Measurements from ENCODE around the gene NPW. TPM values are rescaled to one million over a fixed set of nuclear protein-coding genes. Genes with fewer than 3 reads are reported as not detected.

The NPW gene
- total and polyA plus RNA-seq, 8 donors = 0.43 to 2.7 (median 0.82) TPM

DNA sequence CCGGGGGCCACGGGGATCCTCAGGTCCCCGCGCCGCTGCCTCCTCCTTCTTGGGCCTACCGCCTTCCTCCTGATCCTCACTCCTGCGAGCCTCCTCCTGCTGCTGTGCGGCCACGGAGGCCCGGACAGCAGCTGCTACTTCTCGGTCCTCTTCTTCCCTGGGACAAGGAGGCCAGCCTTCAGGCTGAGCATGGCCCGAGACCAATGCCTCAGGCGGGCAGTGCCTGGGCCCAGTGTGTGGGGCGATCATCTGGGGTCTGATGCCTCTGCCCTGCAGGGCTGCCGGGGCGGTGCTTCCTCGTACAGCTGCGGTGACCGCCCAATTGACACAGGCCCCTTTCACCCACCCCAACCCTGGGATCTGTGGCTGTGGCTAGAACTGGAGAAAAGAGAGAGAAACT is 18.6 kb upstream of the NPW start:
- TF ChIP-seq, protein P1, sequence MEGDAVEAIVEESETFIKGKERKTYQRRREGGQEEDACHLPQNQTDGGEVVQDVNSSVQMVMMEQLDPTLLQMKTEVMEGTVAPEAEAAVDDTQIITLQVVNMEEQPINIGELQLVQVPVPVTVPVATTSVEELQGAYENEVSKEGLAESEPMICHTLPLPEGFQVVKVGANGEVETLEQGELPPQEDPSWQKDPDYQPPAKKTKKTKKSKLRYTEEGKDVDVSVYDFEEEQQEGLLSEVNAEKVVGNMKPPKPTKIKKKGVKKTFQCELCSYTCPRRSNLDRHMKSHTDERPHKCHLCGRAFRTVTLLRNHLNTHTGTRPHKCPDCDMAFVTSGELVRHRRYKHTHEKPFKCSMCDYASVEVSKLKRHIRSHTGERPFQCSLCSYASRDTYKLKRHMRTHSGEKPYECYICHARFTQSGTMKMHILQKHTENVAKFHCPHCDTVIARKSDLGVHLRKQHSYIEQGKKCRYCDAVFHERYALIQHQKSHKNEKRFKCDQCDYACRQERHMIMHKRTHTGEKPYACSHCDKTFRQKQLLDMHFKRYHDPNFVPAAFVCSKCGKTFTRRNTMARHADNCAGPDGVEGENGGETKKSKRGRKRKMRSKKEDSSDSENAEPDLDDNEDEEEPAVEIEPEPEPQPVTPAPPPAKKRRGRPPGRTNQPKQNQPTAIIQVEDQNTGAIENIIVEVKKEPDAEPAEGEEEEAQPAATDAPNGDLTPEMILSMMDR (IDR thresholded peaks at IDR 0.05) = no peak
- FAIRE-seq = no peak
- peak in 2 of 6 donors; percentile 27 to 69 for DNase-seq
- no peaks in the 10 kb centered on the region for H3K27me3 ChIP-seq
- no peak overlapping the region for H3K27ac ChIP-seq
- H3K4me3 ChIP-seq = no peak overlapping the region
- WGBS, 2 donors = 95 to 96% methylated on average over 18 to 19 of the region's 19 CpGs
- intact Hi-C loops (cut with DNase I) = no loop called here
- ATAC-seq = no peak
- peaks cover 9 to 23% (median 20%) of the 10 kb centered on the region in 3 donors for H3K4me1 ChIP-seq
- peaks cover 19 to 64% (median 39%) of the 10 kb centered on the region in 3 donors for H3K36me3 ChIP-seq
- H3K9me3 ChIP-seq = no peaks in the 10 kb centered on the region

DNA sequence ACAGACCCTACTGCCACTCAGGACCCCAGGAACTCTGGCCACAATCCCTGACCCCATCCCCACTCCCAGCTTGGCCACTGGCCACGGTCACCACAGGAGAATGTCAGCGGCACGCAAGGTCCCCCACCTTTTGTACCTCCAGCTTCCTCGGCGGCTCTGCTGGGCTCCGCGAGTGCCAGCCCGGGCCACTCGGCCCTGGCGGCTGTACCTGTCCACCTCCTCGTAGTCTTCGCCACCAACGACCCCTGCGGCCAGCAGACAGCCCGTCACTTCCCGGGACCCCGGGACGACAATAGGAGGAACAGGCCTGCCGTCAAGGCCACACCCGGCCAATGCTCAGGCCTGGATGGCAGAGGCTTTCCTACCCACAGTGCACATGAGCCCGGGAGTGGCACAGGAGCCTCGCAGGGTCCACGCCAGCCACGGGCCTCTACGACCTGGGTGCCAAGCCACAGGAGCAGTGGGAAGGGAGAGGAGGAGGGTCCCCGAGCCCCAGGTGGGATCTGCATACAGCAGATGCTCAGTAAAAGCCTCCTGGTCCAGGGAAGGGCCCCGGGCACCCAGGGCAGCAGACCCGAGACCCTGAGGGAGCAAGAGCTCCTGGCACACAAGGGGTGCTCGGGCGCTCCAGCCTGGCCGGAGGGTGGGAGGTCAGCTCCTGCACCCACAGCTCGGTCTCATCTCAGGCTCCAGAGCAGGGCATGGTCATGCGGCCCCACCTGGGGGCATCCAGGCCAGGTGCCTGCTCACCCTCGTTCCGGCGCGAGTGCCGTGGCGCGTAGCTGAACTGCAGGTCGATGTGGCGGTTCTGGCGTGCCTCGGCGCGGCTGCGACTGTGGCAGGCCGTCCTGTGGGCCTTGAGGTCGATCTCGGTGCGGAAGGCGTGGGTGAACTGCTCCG is 17.9 kb upstream of the NPW start:
- WGBS, 2 donors = 92 to 94% methylated on average over 47 to 53 of the region's 53 CpGs
- H3K4me3 ChIP-seq = no peak overlapping the region
- DNase-seq = peak in 5 of 6 donors; percentile 8 to 80 (median 51)
- TF ChIP-seq, protein P1 (IDR thresholded peaks at IDR 0.05) = no peak
- FAIRE-seq = no peak
- intact Hi-C loops (cut with DNase I) = no loop called here
- no peaks in the 10 kb centered on the region for H3K9me3 ChIP-seq
- H3K36me3 ChIP-seq = peaks cover 19 to 64% (median 39%) of the 10 kb centered on the region in 3 donors
- no peak for ATAC-seq
- peaks cover 9 to 25% (median 24%) of the 10 kb centered on the region in 3 donors for H3K4me1 ChIP-seq
- no peak overlapping the region for H3K27ac ChIP-seq
- H3K27me3 ChIP-seq = no peaks in the 10 kb centered on the region

- H3K4me3 ChIP-seq = no peak overlapping the region
- WGBS, 2 donors = 90 to 91% methylated on average over 47 of the region's 47 CpGs
- DNase-seq (peak in 5 of 6 donors; percentile 16 to 79 (median 57)), ATAC-seq (no peak), FAIRE-seq (no peak)
- peaks cover 19 to 57% (median 39%) of the 10 kb centered on the region in 3 donors for H3K36me3 ChIP-seq
- peaks cover 14 to 33% (median 33%) of the 10 kb centered on the region in 3 donors for H3K4me1 ChIP-seq
- H3K27me3 ChIP-seq = no peaks in the 10 kb centered on the region
- TF ChIP-seq, protein P1 (IDR thresholded peaks at IDR 0.05) = no peak
- no peaks in the 10 kb centered on the region for H3K9me3 ChIP-seq
- intact Hi-C loops (cut with DNase I) = no loop called here
- no peak overlapping the region for H3K27ac ChIP-seq
Measured at GRCh38 chr16:2002406-2003230, 17.0 kb upstream of the NPW start.

DNA sequence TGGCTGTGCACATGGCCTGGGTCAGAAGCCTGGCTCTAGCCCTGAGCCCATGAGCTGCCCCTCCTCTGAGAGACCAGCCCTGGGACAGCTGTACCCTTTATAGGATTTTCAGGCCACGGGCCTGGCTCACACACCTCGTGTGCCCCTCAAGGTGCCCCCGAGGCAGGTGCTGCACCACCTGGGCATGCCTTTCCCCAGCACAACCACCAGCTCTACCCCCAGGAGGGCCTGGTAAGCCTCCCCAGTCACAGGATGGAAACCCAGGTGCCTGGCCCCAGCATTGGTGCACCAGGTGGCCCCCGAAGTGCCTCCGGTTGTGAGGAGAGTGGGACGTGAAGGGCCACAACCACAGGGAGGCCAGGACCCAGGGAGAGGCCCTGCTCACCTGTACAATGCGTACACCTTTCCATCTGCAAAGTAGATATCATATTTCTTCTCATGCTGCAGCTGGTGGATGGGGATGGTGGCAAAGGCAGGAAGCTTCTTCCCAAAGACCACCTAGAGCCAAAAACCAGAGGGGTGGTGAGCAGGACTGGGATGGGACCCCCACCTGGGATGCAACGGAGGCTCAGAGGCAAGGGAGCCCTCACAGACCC is 16.3 kb upstream of the NPW start:
- TF ChIP-seq, protein P1 (IDR thresholded peaks at IDR 0.05) = no peak
- Histone ChIP-seq H3K9me3 (no peaks in the 10 kb centered on the region), H3K27ac (no peak overlapping the region), H3K4me3 (no peak overlapping the region), H3K4me1 (peaks cover 18 to 40% (median 33%) of the 10 kb centered on the region in 3 donors), H3K36me3 (peaks cover 19 to 50% (median 36%) of the 10 kb centered on the region in 3 donors), H3K27me3 (no peaks in the 10 kb centered on the region)
- intact Hi-C loops (cut with DNase I) = no loop called here
- DNase-seq = peak in 3 of 6 donors; percentile 15 to 79 (median 47)
- ATAC-seq = no peak
- no peak for FAIRE-seq
- 54 to 62% methylated on average over 8 of the region's 8 CpGs for WGBS, 2 donors
